ENCODE measurements around the gene ADCY9. TPM values are rescaled to one million over a fixed set of nuclear protein-coding genes. Genes with fewer than 3 reads are reported as not detected.

Gene ADCY9
- total and polyA plus RNA-seq, 4 donors = 12.7 to 37.6 (median 17.6) TPM

- no peaks in the 10 kb centered on the region for H3K4me1 ChIP-seq (ENCODE audit: control insufficient read depth in 5 of 5, insufficient read depth in 5 of 5, low read length in 5 of 5)
- WGBS, 2 donors = 83 to 87% methylated on average over 5 of the region's 5 CpGs
- no peaks in the 10 kb centered on the region for H3K27me3 ChIP-seq (ENCODE audit: control insufficient read depth in 3 of 3, insufficient read depth in 3 of 3, low read length in 2 of 3)
These were observed 36.0 kb upstream of the ADCY9 start for GRCh38 chr16:4152267-4152666.

DNA sequence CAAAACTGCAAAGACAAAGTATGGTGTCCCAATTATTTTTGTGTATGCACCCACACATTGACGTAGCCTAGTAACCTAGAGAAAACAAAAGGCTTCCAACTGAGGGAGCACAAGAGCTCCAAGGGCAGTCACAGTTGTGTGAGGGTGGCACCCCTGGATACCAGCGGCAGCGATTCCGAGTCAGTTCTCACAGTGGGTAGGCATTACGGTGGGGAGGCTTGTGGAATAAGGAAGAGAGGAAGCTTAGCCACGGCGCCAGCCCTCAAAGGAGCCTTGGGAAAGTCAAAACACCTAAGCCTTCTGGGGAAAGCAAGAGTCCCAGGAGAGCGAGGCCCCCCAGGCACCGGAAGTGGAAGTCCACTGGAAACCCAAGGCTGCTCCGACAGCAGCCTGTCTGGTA lies 31.0 kb upstream of the ADCY9 start:
- WGBS, 2 donors = 92 to 93% methylated on average over 10 of the region's 10 CpGs

More at GRCh38 chr16:4152267-4152666, 36.0 kb upstream of the ADCY9 start:
- DNase-seq (no peak), ATAC-seq (ENCODE audit: insufficient read depth, low FRiP score) (no peak)
- H3K36me3 ChIP-seq (ENCODE audit: control insufficient read depth in 4 of 4, insufficient read depth in 4 of 4, low read length in 4 of 4) = no peaks in the 10 kb centered on the region
- H3K9me3 ChIP-seq (ENCODE audit: control insufficient read depth in 4 of 4, insufficient read depth in 3 of 4, low read length in 3 of 4) = peaks cover 0 to 3% (median 0%) of the 10 kb centered on the region in 4 donors
- H3K27ac ChIP-seq (ENCODE audit: low read depth in 1 of 2, low read length in 1 of 2) = no peak overlapping the region
- no peak overlapping the region for H3K9ac ChIP-seq (ENCODE audit: insufficient read depth in 1 of 2, low read length in 2 of 2)
- TF ChIP-seq, protein P1, sequence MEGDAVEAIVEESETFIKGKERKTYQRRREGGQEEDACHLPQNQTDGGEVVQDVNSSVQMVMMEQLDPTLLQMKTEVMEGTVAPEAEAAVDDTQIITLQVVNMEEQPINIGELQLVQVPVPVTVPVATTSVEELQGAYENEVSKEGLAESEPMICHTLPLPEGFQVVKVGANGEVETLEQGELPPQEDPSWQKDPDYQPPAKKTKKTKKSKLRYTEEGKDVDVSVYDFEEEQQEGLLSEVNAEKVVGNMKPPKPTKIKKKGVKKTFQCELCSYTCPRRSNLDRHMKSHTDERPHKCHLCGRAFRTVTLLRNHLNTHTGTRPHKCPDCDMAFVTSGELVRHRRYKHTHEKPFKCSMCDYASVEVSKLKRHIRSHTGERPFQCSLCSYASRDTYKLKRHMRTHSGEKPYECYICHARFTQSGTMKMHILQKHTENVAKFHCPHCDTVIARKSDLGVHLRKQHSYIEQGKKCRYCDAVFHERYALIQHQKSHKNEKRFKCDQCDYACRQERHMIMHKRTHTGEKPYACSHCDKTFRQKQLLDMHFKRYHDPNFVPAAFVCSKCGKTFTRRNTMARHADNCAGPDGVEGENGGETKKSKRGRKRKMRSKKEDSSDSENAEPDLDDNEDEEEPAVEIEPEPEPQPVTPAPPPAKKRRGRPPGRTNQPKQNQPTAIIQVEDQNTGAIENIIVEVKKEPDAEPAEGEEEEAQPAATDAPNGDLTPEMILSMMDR (IDR thresholded peaks at IDR 0.05; ENCODE audit: control extremely low read depth, extremely low read depth) = no peak
- no peak overlapping the region for H3K4me3 ChIP-seq

DNA sequence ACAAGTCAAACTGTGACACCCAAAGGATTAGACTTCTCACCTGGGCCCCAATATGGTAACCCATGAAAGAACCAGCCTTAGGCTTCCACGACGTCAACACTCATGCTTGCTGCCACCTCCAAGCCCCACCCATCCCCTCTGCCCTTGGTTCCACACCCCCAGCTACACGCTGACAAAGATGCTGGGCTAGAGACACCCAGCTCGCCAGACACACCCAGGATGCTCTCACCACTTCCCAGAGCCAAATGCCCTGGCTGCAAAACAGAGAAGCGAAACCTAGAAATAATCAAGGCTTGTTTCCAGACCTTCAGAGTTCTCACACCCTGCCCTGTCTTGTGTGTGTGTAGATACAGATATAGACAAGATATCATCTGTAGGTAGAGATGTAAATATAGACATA lies 26.0 kb upstream of the ADCY9 start:
- ATAC-seq (ENCODE audit: insufficient read depth, low FRiP score) (no peak), DNase-seq (no peak)
- Histone ChIP-seq H3K4me1 (ENCODE audit: control insufficient read depth in 5 of 5, insufficient read depth in 5 of 5, low read length in 5 of 5) (peaks cover 0 to 2% (median 0%) of the 10 kb centered on the region in 5 donors), H3K9ac (ENCODE audit: insufficient read depth in 1 of 2, low read length in 2 of 2) (no peak overlapping the region), H3K4me3 (no peak overlapping the region), H3K27ac (ENCODE audit: low read depth in 1 of 2, low read length in 1 of 2) (no peak overlapping the region), H3K9me3 (ENCODE audit: control insufficient read depth in 4 of 4, insufficient read depth in 3 of 4, low read length in 3 of 4) (no peaks in the 10 kb centered on the region), H3K27me3 (ENCODE audit: control insufficient read depth in 3 of 3, insufficient read depth in 3 of 3, low read length in 2 of 3) (no peaks in the 10 kb centered on the region), H3K36me3 (ENCODE audit: control insufficient read depth in 4 of 4, insufficient read depth in 4 of 4, low read length in 4 of 4) (no peaks in the 10 kb centered on the region)
- WGBS, 2 donors = 56 to 70% methylated on average over 5 of the region's 5 CpGs
- TF ChIP-seq, protein P1 (IDR thresholded peaks at IDR 0.05; ENCODE audit: control extremely low read depth, extremely low read depth) = no peak

More for the DNA sequence above, 31.0 kb upstream of the ADCY9 start:
- TF ChIP-seq, protein P1 (IDR thresholded peaks at IDR 0.05; ENCODE audit: control extremely low read depth, extremely low read depth) = no peak
- Histone ChIP-seq H3K27ac (ENCODE audit: low read depth in 1 of 2, low read length in 1 of 2) (no peak overlapping the region), H3K36me3 (ENCODE audit: control insufficient read depth in 4 of 4, insufficient read depth in 4 of 4, low read length in 4 of 4) (no peaks in the 10 kb centered on the region), H3K4me3 (no peak overlapping the region), H3K4me1 (ENCODE audit: control insufficient read depth in 5 of 5, insufficient read depth in 5 of 5, low read length in 5 of 5) (no peaks in the 10 kb centered on the region), H3K9me3 (ENCODE audit: control insufficient read depth in 4 of 4, insufficient read depth in 3 of 4, low read length in 3 of 4) (no peaks in the 10 kb centered on the region), H3K9ac (ENCODE audit: insufficient read depth in 1 of 2, low read length in 2 of 2) (no peak overlapping the region), H3K27me3 (ENCODE audit: control insufficient read depth in 3 of 3, insufficient read depth in 3 of 3, low read length in 2 of 3) (no peaks in the 10 kb centered on the region)
- DNase-seq (no peak), ATAC-seq (ENCODE audit: insufficient read depth, low FRiP score) (no peak)

GRCh38 chr16:4141604-4142003 lies 25.4 kb upstream of the ADCY9 start:
- Histone ChIP-seq H3K36me3 (ENCODE audit: control insufficient read depth in 4 of 4, insufficient read depth in 4 of 4, low read length in 4 of 4) (no peaks in the 10 kb centered on the region), H3K4me1 (ENCODE audit: control insufficient read depth in 5 of 5, insufficient read depth in 5 of 5, low read length in 5 of 5) (peaks cover 0 to 2% (median 0%) of the 10 kb centered on the region in 5 donors), H3K9ac (ENCODE audit: insufficient read depth in 1 of 2, low read length in 2 of 2) (no peak overlapping the region), H3K27ac (ENCODE audit: low read depth in 1 of 2, low read length in 1 of 2) (no peak overlapping the region), H3K4me3 (no peak overlapping the region), H3K9me3 (ENCODE audit: control insufficient read depth in 4 of 4, insufficient read depth in 3 of 4, low read length in 3 of 4) (no peaks in the 10 kb centered on the region), H3K27me3 (ENCODE audit: control insufficient read depth in 3 of 3, insufficient read depth in 3 of 3, low read length in 2 of 3) (no peaks in the 10 kb centered on the region)
- 97% methylated on average over 12 of the region's 12 CpGs for WGBS, 2 donors
- TF ChIP-seq, protein P1 (IDR thresholded peaks at IDR 0.05; ENCODE audit: control extremely low read depth, extremely low read depth) = no peak
- DNase-seq (no peak), ATAC-seq (ENCODE audit: insufficient read depth, low FRiP score) (no peak)
